Measurements from ENCODE around the gene LIMK1. TPM values are rescaled to one million over a fixed set of nuclear protein-coding genes. Genes with fewer than 3 reads are reported as not detected.

The LIMK1 gene
- polyA plus RNA-seq, 2 of the 4 experiments (the other 2 are of a cell fraction), result 17.6 to 28.9 TPM

DNA sequence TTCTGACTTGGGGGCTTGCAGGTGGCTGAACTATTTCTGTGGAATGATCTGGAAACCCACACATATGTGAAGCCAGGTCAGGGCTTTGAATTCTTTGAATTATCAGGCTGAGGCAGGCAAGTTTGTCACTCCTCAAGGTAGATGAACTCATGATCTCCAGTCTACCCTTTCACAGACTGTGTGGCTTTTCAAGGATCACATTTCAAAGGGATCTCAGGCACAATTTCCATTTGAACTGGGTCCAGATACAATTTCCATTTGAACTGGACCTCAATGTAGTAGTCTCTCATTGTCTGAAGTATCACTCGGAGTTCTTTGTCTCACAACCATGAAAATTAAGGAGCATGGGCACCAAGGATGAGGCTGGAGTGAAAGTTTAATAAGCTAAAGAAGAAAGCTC, 64.9 kb downstream of the LIMK1 start:
- 42% methylated on average over 1 of the region's 1 CpG for WGBS (ENCODE audit: missing lambda C conversion rate)
- CTCF ChIA-PET, result interaction anchor here (0.5 to 1.4 kb wide), 4 partner anchors 9 to 447 kb away, joined by 3 read pairs; no protein-coding TSS in a partner anchor
- no peak overlapping the region for H3K4me2 ChIP-seq
- no peak overlapping the region for H3K4me3 ChIP-seq
- H3K27ac ChIP-seq, result no peak overlapping the region
- no peaks in the 10 kb centered on the region for H3K9me3 ChIP-seq
- H3K4me1 ChIP-seq, result no peaks in the 10 kb centered on the region
- no peak for DNase-seq (ENCODE audit: low read depth in 1 of 2, low spot score in 1 of 2)
- no peak for ATAC-seq
- no peak for FAIRE-seq
- POLR2A ChIA-PET, result no interaction called here
- TF ChIP-seq, protein P1, sequence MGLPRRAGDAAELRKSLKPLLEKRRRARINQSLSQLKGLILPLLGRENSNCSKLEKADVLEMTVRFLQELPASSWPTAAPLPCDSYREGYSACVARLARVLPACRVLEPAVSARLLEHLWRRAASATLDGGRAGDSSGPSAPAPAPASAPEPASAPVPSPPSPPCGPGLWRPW (IDR thresholded peaks at IDR 0.05), result no peak
- TF ChIP-seq MAFK (IDR thresholded peaks at IDR 0.05; ENCODE audit: partially characterized antibody) (no peak), MYC (IDR thresholded peaks at IDR 0.05; ENCODE audit: borderline replicate concordance, low read length) (no peak), HDAC2 (IDR thresholded peaks at IDR 0.05) (no peak), CBX8 (IDR thresholded peaks at IDR 0.05) (no peak), CHD2 (IDR thresholded peaks at IDR 0.05; ENCODE audit: low read length, partially characterized antibody) (no peak), HOXB5 (CRISPR knock-in tag; IDR thresholded peaks at IDR 0.05) (no peak), SREBF2 (IDR thresholded peaks at IDR 0.05) (no peak), HEYL (CRISPR knock-in tag; IDR thresholded peaks at IDR 0.05) (no peak), RFX5 (IDR thresholded peaks at IDR 0.05) (no peak), HOXB13 (CRISPR knock-in tag; IDR thresholded peaks at IDR 0.05; ENCODE audit: low read depth) (no peak), BCL3 (IDR thresholded peaks at IDR 0.05) (no peak), POLR2AphosphoS2 (conservative IDR thresholded peaks at IDR 0.05; ENCODE audit: low read length) (no peak), SMC3 (IDR thresholded peaks at IDR 0.05) (no peak), FOSL2 (IDR thresholded peaks at IDR 0.05) (no peak), FOSL2 (CRISPR knock-in tag; IDR thresholded peaks at IDR 0.05) (no peak), NPAS2 (CRISPR knock-in tag; IDR thresholded peaks at IDR 0.05; ENCODE audit: borderline replicate concordance) (no peak)
- TF ChIP-seq, protein P2, sequence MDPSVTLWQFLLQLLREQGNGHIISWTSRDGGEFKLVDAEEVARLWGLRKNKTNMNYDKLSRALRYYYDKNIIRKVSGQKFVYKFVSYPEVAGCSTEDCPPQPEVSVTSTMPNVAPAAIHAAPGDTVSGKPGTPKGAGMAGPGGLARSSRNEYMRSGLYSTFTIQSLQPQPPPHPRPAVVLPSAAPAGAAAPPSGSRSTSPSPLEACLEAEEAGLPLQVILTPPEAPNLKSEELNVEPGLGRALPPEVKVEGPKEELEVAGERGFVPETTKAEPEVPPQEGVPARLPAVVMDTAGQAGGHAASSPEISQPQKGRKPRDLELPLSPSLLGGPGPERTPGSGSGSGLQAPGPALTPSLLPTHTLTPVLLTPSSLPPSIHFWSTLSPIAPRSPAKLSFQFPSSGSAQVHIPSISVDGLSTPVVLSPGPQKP (IDR thresholded peaks at IDR 0.05; ENCODE audit: low read depth, low read length), result no peak

GRCh38 chr7:74149071-74149470, 65.5 kb downstream of the LIMK1 start:
- FAIRE-seq, result no peak
- CTCF ChIA-PET, result interaction anchor here (0.6 to 1.4 kb wide), 7 partner anchors 9 to 448 kb away, joined by 3 to 4 read pairs (median 3); no protein-coding TSS in a partner anchor
- H3K4me3 ChIP-seq, result no peak overlapping the region
- no peaks in the 10 kb centered on the region for H3K4me1 ChIP-seq
- no peak for DNase-seq (ENCODE audit: low read depth in 1 of 2, low spot score in 1 of 2)
- ATAC-seq, result no peak
- POLR2A ChIA-PET, result no interaction called here
- H3K27ac ChIP-seq, result no peak overlapping the region
- H3K4me2 ChIP-seq, result no peak overlapping the region
- 85% methylated on average over 5 of the region's 5 CpGs for WGBS (ENCODE audit: missing lambda C conversion rate)
- no peaks in the 10 kb centered on the region for H3K9me3 ChIP-seq
- TF ChIP-seq MYC (IDR thresholded peaks at IDR 0.05; ENCODE audit: borderline replicate concordance, low read length) (no peak), EHMT2 (IDR thresholded peaks at IDR 0.05; ENCODE audit: low read depth) (no peak), ZC3H11A (IDR thresholded peaks at IDR 0.05) (no peak)

- no peak for ATAC-seq
- no peak for DNase-seq (ENCODE audit: low read depth in 1 of 2, low spot score in 1 of 2)
- CTCF ChIA-PET, result interaction anchor here (0.6 to 1.4 kb wide), 7 partner anchors 10 to 351 kb away, joined by 3 to 5 read pairs (median 3); no protein-coding TSS in a partner anchor
- no peak for FAIRE-seq
- WGBS (ENCODE audit: missing lambda C conversion rate), result 93% methylated on average over 1 of the region's 1 CpG
- no peaks in the 10 kb centered on the region for H3K9me3 ChIP-seq
- TF ChIP-seq, protein P3, sequence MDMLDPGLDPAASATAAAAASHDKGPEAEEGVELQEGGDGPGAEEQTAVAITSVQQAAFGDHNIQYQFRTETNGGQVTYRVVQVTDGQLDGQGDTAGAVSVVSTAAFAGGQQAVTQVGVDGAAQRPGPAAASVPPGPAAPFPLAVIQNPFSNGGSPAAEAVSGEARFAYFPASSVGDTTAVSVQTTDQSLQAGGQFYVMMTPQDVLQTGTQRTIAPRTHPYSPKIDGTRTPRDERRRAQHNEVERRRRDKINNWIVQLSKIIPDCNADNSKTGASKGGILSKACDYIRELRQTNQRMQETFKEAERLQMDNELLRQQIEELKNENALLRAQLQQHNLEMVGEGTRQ (IDR thresholded peaks at IDR 0.05), result no peak
- TF ChIP-seq NR3C1 (IDR thresholded peaks at IDR 0.05) (no peak), BHLHE40 (IDR thresholded peaks at IDR 0.05; ENCODE audit: low read depth, low read length) (no peak)
- H3K4me1 ChIP-seq, result no peaks in the 10 kb centered on the region
- no peak overlapping the region for H3K27ac ChIP-seq
- H3K4me2 ChIP-seq, result no peak overlapping the region
- H3K4me3 ChIP-seq, result no peak overlapping the region
- POLR2A ChIA-PET, result no interaction called here
Observed at GRCh38 chr7:74149603-74150002, 66.0 kb downstream of the LIMK1 start.
